Mesodermal cell (in vitro differentiated cells): ENCODE data around the gene EIF4EBP2.

ENCODE experiments used
- H3K27ac ChIP-seq: 2 replicates; pipeline ENCODE4 v1.7.0; 2013; ENCODE audit warnings: mild to moderate bottlenecking, low read depth, low read length, moderate library complexity; ENCODE audit not compliant: severe bottlenecking
- H3K36me3 ChIP-seq: 2 replicates; pipeline ENCODE4 v1.7.1; 2013; ENCODE audit warnings: mild to moderate bottlenecking, low read length, moderate library complexity; ENCODE audit not compliant: control insufficient read depth, insufficient read depth
- H3K4me1 ChIP-seq: one replicate; pipeline ENCODE4 v1.7.1; 2013; ENCODE audit warnings: mild to moderate bottlenecking, low read length; ENCODE audit not compliant: insufficient read depth, control insufficient read depth, poor library complexity, severe bottlenecking
- H3K4me3 ChIP-seq: 2 replicates; pipeline ENCODE4 v1.7.0; 2013; ENCODE audit warnings: low read length, control low read depth, mild to moderate bottlenecking; ENCODE audit not compliant: insufficient read depth, poor library complexity, severe bottlenecking; ENCODE audit errors: extremely low read depth
- H3K9me3 ChIP-seq: 2 replicates; pipeline ENCODE4 v1.7.1; 2013; ENCODE audit warnings: mild to moderate bottlenecking, low read length, moderate library complexity; ENCODE audit not compliant: control insufficient read depth
- WGBS, 2 experiments: methylation state at CpG; one replicate each; pipeline ENCODE4 v1.1.5; 2013; ENCODE audit warnings: missing lambda C conversion rate in 2 of 2; ENCODE audit not compliant: insufficient coverage in 2 of 2; 5-methylcytosine and 5-hydroxymethylcytosine counted together

EIF4EBP2 gene

GRCh38 chr10:70378122-70378521 is 25.8 kb upstream of the EIF4EBP2 start:
- H3K4me1 ChIP-seq, result peaks cover 39% of the 10 kb centered on the region
- peak overlapping the region; percentile 75 for H3K27ac ChIP-seq
- H3K4me3 ChIP-seq, result no peak overlapping the region
- 83 to 90% methylated on average over 4 of the region's 6 CpGs for WGBS, 2 experiments
- H3K9me3 ChIP-seq, result peaks cover 9% of the 10 kb centered on the region
- H3K36me3 ChIP-seq, result no peaks in the 10 kb centered on the region

DNA sequence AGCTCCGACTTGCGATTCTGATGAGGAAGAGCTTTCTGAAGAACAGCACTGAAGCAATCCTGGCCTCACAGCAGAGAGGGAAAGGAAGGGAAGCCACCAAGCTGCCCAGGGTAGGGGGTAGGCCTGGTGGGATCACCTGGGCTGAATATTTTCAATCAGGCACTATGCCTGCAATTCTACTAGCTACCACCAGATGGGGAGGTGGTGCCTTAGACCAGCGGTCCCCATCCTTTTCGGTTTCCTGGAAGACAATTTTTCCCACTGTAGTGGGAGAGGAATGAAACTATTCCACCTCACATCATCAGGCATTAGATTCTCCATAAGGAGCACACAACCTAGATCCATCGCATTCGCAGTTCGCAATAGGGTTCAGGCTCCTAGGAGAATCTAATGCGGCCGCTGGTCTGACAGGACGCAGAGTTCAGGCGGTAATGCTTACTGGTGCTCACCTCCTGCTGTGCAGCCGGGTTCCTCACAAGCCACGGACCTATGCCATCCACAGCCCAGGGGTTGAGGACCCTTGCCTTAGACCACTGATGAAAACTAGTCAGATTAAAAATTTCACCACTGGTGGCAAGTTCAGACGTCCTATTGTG is 24.3 kb upstream of the EIF4EBP2 start:
- WGBS, 2 experiments, result 87 to 90% methylated on average over 11 to 12 of the region's 14 CpGs
- Histone ChIP-seq H3K4me3 (no peak overlapping the region), H3K4me1 (peaks cover 39% of the 10 kb centered on the region), H3K36me3 (no peaks in the 10 kb centered on the region), H3K9me3 (peaks cover 9% of the 10 kb centered on the region), H3K27ac (no peak overlapping the region)

GRCh38 chr10:70380350-70381135 is 23.4 kb upstream of the EIF4EBP2 start:
- no peaks in the 10 kb centered on the region for H3K36me3 ChIP-seq
- WGBS, 2 experiments, result 94 to 100% methylated on average over 3 to 4 of the region's 7 CpGs
- no peak overlapping the region for H3K27ac ChIP-seq
- peaks cover 33% of the 10 kb centered on the region for H3K4me1 ChIP-seq
- H3K4me3 ChIP-seq, result no peak overlapping the region
- H3K9me3 ChIP-seq, result peaks cover 9% of the 10 kb centered on the region

GRCh38 chr10:70381471-70382421 is 22.2 kb upstream of the EIF4EBP2 start:
- 2 to 5% methylated on average over 36 to 45 of the region's 61 CpGs for WGBS, 2 experiments
- no peak overlapping the region for H3K27ac ChIP-seq

DNA sequence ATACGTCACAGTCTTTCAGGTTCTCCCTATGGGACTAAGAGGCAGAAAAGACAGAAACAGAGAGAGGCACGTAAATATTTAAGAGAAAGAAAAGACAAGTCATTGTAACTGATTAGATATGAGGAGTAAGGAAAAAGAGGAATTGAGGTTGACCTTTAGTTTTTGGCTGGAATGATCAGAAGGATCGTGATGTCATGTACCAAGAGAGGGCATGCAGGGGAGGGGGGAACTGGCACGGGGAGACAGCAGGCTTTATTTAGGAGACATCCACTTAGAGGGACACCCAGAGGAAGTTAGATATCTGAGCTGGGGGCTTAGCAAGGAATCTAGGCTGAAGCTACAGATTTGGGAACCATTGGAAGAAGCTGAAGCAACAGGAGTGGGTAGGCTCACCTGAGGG is 12.3 kb upstream of the EIF4EBP2 start:
- Histone ChIP-seq H3K36me3 (no peaks in the 10 kb centered on the region), H3K4me3 (no peak overlapping the region), H3K4me1 (no peaks in the 10 kb centered on the region), H3K9me3 (no peaks in the 10 kb centered on the region), H3K27ac (no peak overlapping the region)
- 82 to 87% methylated on average over 4 of the region's 4 CpGs for WGBS, 2 experiments

More at GRCh38 chr10:70381471-70382421, 22.2 kb upstream of the EIF4EBP2 start:
- Histone ChIP-seq H3K4me1 (peaks cover 24% of the 10 kb centered on the region), H3K9me3 (peaks cover 9% of the 10 kb centered on the region), H3K4me3 (peak overlapping the region; percentile 70), H3K36me3 (no peaks in the 10 kb centered on the region)

DNA sequence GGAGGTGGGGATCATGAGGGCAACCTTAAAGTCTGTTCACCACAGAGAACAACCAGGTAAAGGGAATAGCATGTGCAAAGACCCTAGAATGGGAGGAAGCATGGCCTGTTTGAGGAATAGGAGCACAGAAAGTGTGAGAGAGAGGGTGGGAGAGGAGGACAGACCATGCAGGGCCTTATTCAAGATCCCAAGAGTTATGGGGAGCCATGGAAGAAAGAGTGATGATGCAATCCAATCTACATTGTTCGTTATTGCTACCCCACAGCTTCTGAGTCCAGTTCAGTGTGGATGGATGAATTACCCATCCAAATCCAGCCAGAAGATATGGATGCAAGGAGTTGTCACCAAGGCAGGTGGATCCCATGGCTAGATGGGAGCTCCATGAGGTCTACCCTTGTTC is 7.8 kb upstream of the EIF4EBP2 start:
- no peaks in the 10 kb centered on the region for H3K9me3 ChIP-seq
- H3K36me3 ChIP-seq, result no peaks in the 10 kb centered on the region
- WGBS, 2 experiments, result no CpG with 5 or more reads among the region's 1 CpG
- H3K4me1 ChIP-seq, result no peaks in the 10 kb centered on the region
- no peak overlapping the region for H3K27ac ChIP-seq
- no peak overlapping the region for H3K4me3 ChIP-seq

DNA sequence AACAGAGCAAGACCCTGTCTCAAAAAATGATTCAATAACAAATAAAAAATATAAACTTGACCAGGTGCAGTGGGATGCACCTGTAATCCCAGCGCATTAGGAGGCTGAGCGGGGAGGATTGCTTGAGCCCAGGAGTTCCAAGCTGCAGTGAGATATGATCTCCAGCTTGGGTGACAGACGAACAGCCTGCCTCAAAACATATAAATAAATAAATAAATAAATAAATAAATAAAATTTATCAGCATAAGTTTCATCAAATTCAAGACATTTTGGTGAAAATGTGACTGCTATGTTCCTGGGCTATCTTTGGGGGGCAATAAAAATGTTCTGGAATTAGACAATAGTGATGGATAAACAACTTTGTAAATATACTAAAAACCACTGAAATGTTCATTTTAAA is 4.8 kb upstream of the EIF4EBP2 start:
- H3K4me1 ChIP-seq, result no peaks in the 10 kb centered on the region
- 100% methylated on average over 2 of the region's 3 CpGs; no CpG with 5 or more reads in 1 of the 2 experiments for WGBS, 2 experiments
- no peaks in the 10 kb centered on the region for H3K36me3 ChIP-seq
- no peak overlapping the region for H3K27ac ChIP-seq
- no peak overlapping the region for H3K4me3 ChIP-seq
- H3K9me3 ChIP-seq, result no peaks in the 10 kb centered on the region

- WGBS, 2 experiments, result 9 to 11% methylated on average over 7 of the region's 12 CpGs
- H3K27ac ChIP-seq, result no peak overlapping the region
Measured at GRCh38 chr10:70403483-70404035, 386 bp upstream of the EIF4EBP2 start.

DNA sequence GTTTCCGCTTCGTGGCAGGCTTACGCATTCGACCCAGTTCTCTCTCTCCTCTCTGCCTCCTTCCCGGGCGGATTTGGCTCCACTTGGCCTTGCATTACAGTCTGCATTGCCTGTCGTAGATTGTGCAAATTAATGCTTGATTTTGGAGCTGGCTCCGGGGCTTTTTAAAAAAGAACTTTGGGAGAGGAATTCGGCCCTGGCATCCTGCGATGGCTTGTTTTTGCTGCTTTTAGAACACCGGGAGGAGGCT is 767 bp downstream of the EIF4EBP2 start:
- peak overlapping the region; percentile 84 for H3K27ac ChIP-seq
- no peaks in the 10 kb centered on the region for H3K9me3 ChIP-seq

More at GRCh38 chr10:70403483-70404035, 386 bp upstream of the EIF4EBP2 start:
- no peaks in the 10 kb centered on the region for H3K9me3 ChIP-seq
- H3K36me3 ChIP-seq, result peaks cover 19% of the 10 kb centered on the region
- H3K4me1 ChIP-seq, result peaks cover 8% of the 10 kb centered on the region
- peak overlapping the region; percentile 97 for H3K4me3 ChIP-seq

DNA sequence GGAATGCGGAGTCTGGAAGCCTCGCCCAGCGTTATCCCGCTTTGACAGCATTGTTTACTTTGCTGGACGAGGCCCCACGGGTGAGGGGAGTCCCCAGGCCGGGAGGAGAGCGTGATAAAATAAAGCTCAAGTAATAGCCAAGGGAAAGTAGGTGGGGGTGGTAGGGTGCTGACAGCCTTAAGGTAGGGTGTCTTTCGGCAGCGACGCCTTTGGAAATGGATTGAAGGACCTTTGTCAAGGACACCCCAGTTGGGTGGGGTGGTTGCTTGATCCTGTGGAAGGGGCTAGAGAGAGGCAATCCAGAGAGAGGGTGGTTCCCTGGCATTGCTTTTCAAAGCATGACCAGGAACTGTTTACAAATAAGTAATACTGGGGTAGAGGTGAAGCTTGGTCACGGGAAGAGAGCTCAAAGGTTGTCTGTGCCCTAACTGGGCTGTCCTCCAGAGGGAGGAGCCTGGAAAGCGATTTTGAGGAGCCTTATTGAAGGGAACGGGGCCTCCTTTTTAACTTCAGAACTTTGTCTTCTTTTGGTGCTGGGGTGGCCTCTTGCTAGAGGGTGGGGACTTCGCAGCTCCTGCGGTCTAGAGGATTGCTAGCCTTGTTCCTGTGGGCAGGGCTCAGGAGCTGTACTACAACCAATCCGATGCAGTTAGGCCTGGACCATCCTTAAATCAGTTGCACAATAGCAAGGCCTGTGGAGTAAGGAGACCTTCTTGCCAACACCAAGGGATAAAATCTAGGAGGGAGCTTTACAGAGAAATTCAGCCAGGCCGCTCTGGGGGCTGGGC is 1.3 kb downstream of the EIF4EBP2 start:
- H3K9me3 ChIP-seq, result no peaks in the 10 kb centered on the region
- 10 to 16% methylated on average over 14 to 18 of the region's 18 CpGs for WGBS, 2 experiments
- H3K36me3 ChIP-seq, result peaks cover 30% of the 10 kb centered on the region
- peak overlapping the region; percentile 84 for H3K27ac ChIP-seq
- peaks cover 15% of the 10 kb centered on the region for H3K4me1 ChIP-seq
- peak overlapping the region; percentile 97 for H3K4me3 ChIP-seq

More for the DNA sequence above, 767 bp downstream of the EIF4EBP2 start:
- Histone ChIP-seq H3K4me1 (peaks cover 15% of the 10 kb centered on the region), H3K4me3 (peak overlapping the region; percentile 97), H3K36me3 (peaks cover 25% of the 10 kb centered on the region)
- WGBS, 2 experiments, result 0 to 1% methylated on average over 6 to 8 of the region's 11 CpGs
